ENCODE results near the gene LTV1. TPM values are rescaled to one million over a fixed set of nuclear protein-coding genes. Genes with fewer than 3 reads are reported as not detected.

Gene LTV1
- total RNA-seq, 1 experiment from 2014 or later: 21.5 TPM

GRCh38 chr6:143877584-143878271, 34.6 kb downstream of the LTV1 start:
- in situ Hi-C loops (cut with HindIII; ENCODE audit: low pct_unique_long_range_greater_than_20kb, low sequenced_read_pairs): no loop called here
- DNase-seq (ENCODE audit: low read depth): no peak

- in situ Hi-C loops (cut with HindIII; ENCODE audit: low pct_unique_long_range_greater_than_20kb, low sequenced_read_pairs): no loop called here
- no peak for DNase-seq (ENCODE audit: low read depth)
Observed at GRCh38 chr6:143878272-143878760, 35.2 kb downstream of the LTV1 start.

GRCh38 chr6:143880412-143880811, 37.3 kb downstream of the LTV1 start:
- no peak for DNase-seq (ENCODE audit: low read depth)
- in situ Hi-C loops (cut with HindIII; ENCODE audit: low pct_unique_long_range_greater_than_20kb, low sequenced_read_pairs): no loop called here

GRCh38 chr6:143882401-143882930, 39.3 kb downstream of the LTV1 start:
- no peak for DNase-seq (ENCODE audit: low read depth)
- in situ Hi-C loops (cut with HindIII; ENCODE audit: low pct_unique_long_range_greater_than_20kb, low sequenced_read_pairs): no loop called here

GRCh38 chr6:143884216-143884900, 41.2 kb downstream of the LTV1 start:
- in situ Hi-C loops (cut with HindIII; ENCODE audit: low pct_unique_long_range_greater_than_20kb, low sequenced_read_pairs): no loop called here
- no peak for DNase-seq (ENCODE audit: low read depth)

GRCh38 chr6:143885116-143885515, 42.0 kb downstream of the LTV1 start:
- no peak for DNase-seq (ENCODE audit: low read depth)
- in situ Hi-C loops (cut with HindIII; ENCODE audit: low pct_unique_long_range_greater_than_20kb, low sequenced_read_pairs): no loop called here

GRCh38 chr6:143894655-143895054, 51.5 kb downstream of the LTV1 start:
- in situ Hi-C loops (cut with HindIII; ENCODE audit: low pct_unique_long_range_greater_than_20kb, low sequenced_read_pairs): no loop called here

GRCh38 chr6:143896126-143896860, 53.2 kb downstream of the LTV1 start:
- in situ Hi-C loops (cut with HindIII; ENCODE audit: low pct_unique_long_range_greater_than_20kb, low sequenced_read_pairs): no loop called here
- no peak for DNase-seq (ENCODE audit: low read depth)

More at GRCh38 chr6:143894655-143895054, 51.5 kb downstream of the LTV1 start:
- DNase-seq (ENCODE audit: low read depth): no peak

GRCh38 chr6:143900358-143900757, 57.2 kb downstream of the LTV1 start:
- in situ Hi-C loops (cut with HindIII; ENCODE audit: low pct_unique_long_range_greater_than_20kb, low sequenced_read_pairs): no loop called here

GRCh38 chr6:143901885-143902750, 59.0 kb downstream of the LTV1 start:
- DNase-seq (ENCODE audit: low read depth): no peak
- in situ Hi-C loops (cut with HindIII; ENCODE audit: low pct_unique_long_range_greater_than_20kb, low sequenced_read_pairs): no loop called here

More at GRCh38 chr6:143900358-143900757, 57.2 kb downstream of the LTV1 start:
- no peak for DNase-seq (ENCODE audit: low read depth)

- in situ Hi-C loops (cut with HindIII; ENCODE audit: low pct_unique_long_range_greater_than_20kb, low sequenced_read_pairs): no loop called here
- no peak for DNase-seq (ENCODE audit: low read depth)
Observed at GRCh38 chr6:143902827-143903226, 59.7 kb downstream of the LTV1 start.

GRCh38 chr6:143911028-143911427, 67.9 kb downstream of the LTV1 start:
- in situ Hi-C loops (cut with HindIII; ENCODE audit: low pct_unique_long_range_greater_than_20kb, low sequenced_read_pairs): no loop called here
- no peak for DNase-seq (ENCODE audit: low read depth)

- in situ Hi-C loops (cut with HindIII; ENCODE audit: low pct_unique_long_range_greater_than_20kb, low sequenced_read_pairs): no loop called here
Observed at GRCh38 chr6:143912671-143913070, 69.5 kb downstream of the LTV1 start.

More at GRCh38 chr6:143912671-143913070, 69.5 kb downstream of the LTV1 start:
- no peak for DNase-seq (ENCODE audit: low read depth)

Other genes with a start within 250 kb of the LTV1 start
- 3.6 and 7.6 TPM in 2 replicates for gene PHACTR2, start 165.4 kb upstream of the LTV1 start, total RNA-seq (2014; rRNA removed; shearing (Covaris generic); ENCODE audit: low replicate concordance)
- gene ZC2HC1B, start 21.1 kb downstream of the LTV1 start, total RNA-seq (2014; rRNA removed; shearing (Covaris generic); ENCODE audit: low replicate concordance): not detected in 2 replicates
- 6.0 and 13.4 TPM in 2 replicates for gene PLAGL1, start 164.9 kb downstream of the LTV1 start, total RNA-seq (2014; rRNA removed; shearing (Covaris generic); ENCODE audit: low replicate concordance)

All from Caki2 (cell line).